Smooth muscle cell (in vitro differentiated cells): ENCODE measurements around the gene HDDC2. TPM values are rescaled to one million over a fixed set of nuclear protein-coding genes. Genes with fewer than 3 reads are reported as not detected.
"Not testable (repeated sequence)": the region's sequence is repeated elsewhere in the genome, so short reads cannot be mapped to it uniquely, and the experiment has no call there.

ENCODE experiments used
- DNase-seq: peaks from one replicate; lab custom pipeline; 2025; ENCODE audit not compliant: unreplicated experiment; lab: John Stamatoyannopoulos, UW
- H2AFZ ChIP-seq: fragments of 200-600 bp; sonication (generic); 2 replicates; pipeline ENCODE4 v1.6.0; 2016; ENCODE audit warnings: antibody characterized with exemption, low read depth, mild to moderate bottlenecking
- H3F3A ChIP-seq: fragments of 200-600 bp; sonication (generic); 2 replicates; pipeline ENCODE4 v1.6.0; 2017; ENCODE audit warnings: antibody characterized with exemption, low read depth
- H3K27ac ChIP-seq: fragments of 200-600 bp; sonication (generic); 2 replicates; pipeline ENCODE4 v1.5.1; 2016; ENCODE audit warnings: low read depth, mild to moderate bottlenecking
- H3K27me3 ChIP-seq: fragments of 200-600 bp; sonication (generic); 2 replicates; pipeline ENCODE4 v1.6.1; 2016; ENCODE audit warnings: low read depth, mild to moderate bottlenecking
- H3K36me3 ChIP-seq: fragments of 200-600 bp; sonication (generic); 2 replicates; pipeline ENCODE4 v1.5.1; 2016; ENCODE audit warnings: low read depth
- H3K4me1 ChIP-seq: fragments of 200-600 bp; sonication (generic); 2 replicates; pipeline ENCODE4 v1.5.1; 2016; ENCODE audit warnings: low read depth
- H3K4me2 ChIP-seq: fragments of 200-600 bp; sonication (generic); 2 replicates; pipeline ENCODE4 v1.6.0; 2016; ENCODE audit warnings: mild to moderate bottlenecking
- H3K4me3 ChIP-seq: fragments of 200-600 bp; sonication (generic); 2 replicates; pipeline ENCODE4 v1.5.1; 2016; ENCODE audit warnings: mild to moderate bottlenecking
- H3K79me2 ChIP-seq: fragments of 200-600 bp; sonication (generic); 2 replicates; pipeline ENCODE4 v1.6.0; 2016; ENCODE audit warnings: low read depth, mild to moderate bottlenecking
- H3K9ac ChIP-seq: fragments of 200-600 bp; sonication (generic); 2 replicates; pipeline ENCODE4 v1.6.0; 2016; ENCODE audit warnings: low read depth
- H3K9me3 ChIP-seq: fragments of 200-600 bp; sonication (generic); replicated peaks from 2 replicates; pipeline ENCODE4 v1.5.1; 2016; ENCODE audit warnings: low read depth
- H4K20me1 ChIP-seq: fragments of 200-600 bp; sonication (generic); 2 replicates; pipeline ENCODE4 v1.6.0; 2016; ENCODE audit warnings: low read depth
- WGBS: methylation state at CpG from one replicate; pipeline ENCODE4 v1.1.7; 2016; ENCODE audit warnings: low lambda C conversion rate; 5-methylcytosine and 5-hydroxymethylcytosine counted together
- polyA plus RNA-seq: library from polyadenylated mRNA; unstranded; fragments of >200 nt; fragmentation: Nextera tagmentation; extraction: Ambion mirVana; gene quantifications from 2 replicates; pipeline ENCODE4 v1.2.1, GENCODE V29; 2016
- total RNA-seq: library from RNA; depleted of rRNA; stranded (reverse); fragments of >200 nt; gene quantifications from 2 replicates; pipeline ENCODE4 v1.2.3, GENCODE V29; 2014
- TF ChIP-seq, protein P1 (sequence below): fragments of 200-600 bp; sonication (generic); IDR thresholded peaks from 2 replicates; pipeline ENCODE4 v1.5.1; 2017; ENCODE audit warnings: borderline replicate concordance, mild to moderate bottlenecking, antibody characterized with exemption; ENCODE audit not compliant: insufficient read depth, poor library complexity, severe bottlenecking

HDDC2 gene
- total and polyA plus RNA-seq, 2 experiments from 2014 or later: 104 to 114 TPM

DNA sequence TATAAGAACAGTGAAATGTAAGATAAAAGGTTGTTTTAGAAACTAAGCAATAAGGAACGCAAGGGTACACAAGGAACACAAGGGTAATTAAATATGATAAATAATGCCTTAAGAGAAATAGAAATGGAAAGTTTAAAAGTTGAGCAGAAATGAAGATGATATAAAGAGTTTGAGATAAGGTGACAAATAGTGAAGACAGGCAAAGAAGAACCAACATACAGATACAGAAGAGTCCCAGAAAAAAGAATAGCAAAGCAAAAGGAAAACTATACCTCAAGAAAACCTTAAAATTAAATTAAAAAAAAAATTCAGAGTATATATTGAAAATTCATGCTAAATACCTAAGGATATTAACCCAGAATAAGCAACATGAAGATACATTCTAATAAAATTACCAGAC lies 16.4 kb downstream of the HDDC2 start:
- TF ChIP-seq, protein P1, sequence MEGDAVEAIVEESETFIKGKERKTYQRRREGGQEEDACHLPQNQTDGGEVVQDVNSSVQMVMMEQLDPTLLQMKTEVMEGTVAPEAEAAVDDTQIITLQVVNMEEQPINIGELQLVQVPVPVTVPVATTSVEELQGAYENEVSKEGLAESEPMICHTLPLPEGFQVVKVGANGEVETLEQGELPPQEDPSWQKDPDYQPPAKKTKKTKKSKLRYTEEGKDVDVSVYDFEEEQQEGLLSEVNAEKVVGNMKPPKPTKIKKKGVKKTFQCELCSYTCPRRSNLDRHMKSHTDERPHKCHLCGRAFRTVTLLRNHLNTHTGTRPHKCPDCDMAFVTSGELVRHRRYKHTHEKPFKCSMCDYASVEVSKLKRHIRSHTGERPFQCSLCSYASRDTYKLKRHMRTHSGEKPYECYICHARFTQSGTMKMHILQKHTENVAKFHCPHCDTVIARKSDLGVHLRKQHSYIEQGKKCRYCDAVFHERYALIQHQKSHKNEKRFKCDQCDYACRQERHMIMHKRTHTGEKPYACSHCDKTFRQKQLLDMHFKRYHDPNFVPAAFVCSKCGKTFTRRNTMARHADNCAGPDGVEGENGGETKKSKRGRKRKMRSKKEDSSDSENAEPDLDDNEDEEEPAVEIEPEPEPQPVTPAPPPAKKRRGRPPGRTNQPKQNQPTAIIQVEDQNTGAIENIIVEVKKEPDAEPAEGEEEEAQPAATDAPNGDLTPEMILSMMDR: no peak
- DNase-seq: no peak
- H3K4me3 ChIP-seq: no peak overlapping the region
- H2AFZ ChIP-seq: no peak overlapping the region
- H3K9me3 ChIP-seq: peaks cover 8% of the 10 kb centered on the region
- H3K4me1 ChIP-seq: no peaks in the 10 kb centered on the region
- 98% methylated on average over 1 of the region's 1 CpG for WGBS
- H3F3A ChIP-seq: no peaks in the 10 kb centered on the region
- no peaks in the 10 kb centered on the region for H3K27me3 ChIP-seq
- H3K36me3 ChIP-seq: peaks cover 19% of the 10 kb centered on the region
- H3K4me2 ChIP-seq: no peak overlapping the region
- no peaks in the 10 kb centered on the region for H4K20me1 ChIP-seq
- no peak overlapping the region for H3K9ac ChIP-seq
- no peak overlapping the region for H3K27ac ChIP-seq
- H3K79me2 ChIP-seq: peaks cover 42% of the 10 kb centered on the region

- H3K79me2 ChIP-seq: peaks cover 42% of the 10 kb centered on the region
- not testable (repeated sequence) for H3K27me3 ChIP-seq, H3K27ac ChIP-seq, H3K9ac ChIP-seq, H3K36me3 ChIP-seq, H3K4me1 ChIP-seq, H3K9me3 ChIP-seq, H3K4me2 ChIP-seq, H3F3A ChIP-seq, H4K20me1 ChIP-seq, DNase-seq, H2AFZ ChIP-seq, H3K4me3 ChIP-seq
- WGBS: 96% methylated on average over 3 of the region's 3 CpGs
Observed at GRCh38 chr6:125282470-125282869, 19.3 kb downstream of the HDDC2 start.

- H3F3A ChIP-seq, DNase-seq, H3K4me3 ChIP-seq, H3K9me3 ChIP-seq, H3K9ac ChIP-seq, H3K27ac ChIP-seq, H3K36me3 ChIP-seq, H3K4me2 ChIP-seq, H2AFZ ChIP-seq, H4K20me1 ChIP-seq, H3K4me1 ChIP-seq, H3K27me3 ChIP-seq: not testable (repeated sequence)
- peaks cover 29% of the 10 kb centered on the region for H3K79me2 ChIP-seq
- WGBS: 90% methylated on average over 11 of the region's 11 CpGs
Observed at GRCh38 chr6:125280370-125281035, 21.3 kb downstream of the HDDC2 start.

DNA sequence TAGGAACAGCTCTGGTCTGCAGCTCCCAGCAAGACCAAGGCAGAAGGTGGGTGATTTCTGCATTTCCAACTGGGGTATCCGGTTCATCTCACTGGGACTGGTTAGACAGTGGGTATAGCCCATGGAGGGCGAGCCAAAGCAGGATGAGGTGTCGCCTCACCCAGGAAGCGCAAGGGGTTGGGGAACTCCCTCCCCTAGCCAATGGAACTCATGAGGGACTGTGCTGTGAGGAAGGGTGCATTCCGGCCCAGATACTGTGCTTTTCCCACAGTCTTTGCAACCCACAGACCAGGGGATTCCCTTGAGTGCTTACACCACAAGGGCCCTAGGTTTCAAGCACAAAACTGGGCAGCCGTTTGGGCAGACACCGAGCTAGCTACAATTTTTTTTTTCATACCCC lies 21.8 kb downstream of the HDDC2 start:
- peaks cover 25% of the 10 kb centered on the region for H3K79me2 ChIP-seq
- H3K9ac ChIP-seq: no peak overlapping the region
- no peaks in the 10 kb centered on the region for H3F3A ChIP-seq
- TF ChIP-seq, protein P1: no peak
- DNase-seq: no peak
- no peaks in the 10 kb centered on the region for H3K9me3 ChIP-seq
- no peaks in the 10 kb centered on the region for H3K27me3 ChIP-seq
- no peaks in the 10 kb centered on the region for H3K36me3 ChIP-seq
- H4K20me1 ChIP-seq: peaks cover 7% of the 10 kb centered on the region
- H3K27ac ChIP-seq: no peak overlapping the region
- no peak overlapping the region for H2AFZ ChIP-seq
- 97% methylated on average over 7 of the region's 7 CpGs for WGBS
- no peaks in the 10 kb centered on the region for H3K4me1 ChIP-seq
- no peak overlapping the region for H3K4me2 ChIP-seq
- no peak overlapping the region for H3K4me3 ChIP-seq
